Testis (tissue), 3 donors: ENCODE measurements around the gene CDK14. TPM values are rescaled to one million over a fixed set of nuclear protein-coding genes. Genes with fewer than 3 reads are reported as not detected.

Experiments
- DNase-seq: peaks from one replicate; pipeline ENCODE4 v3.0.0-alpha.2; 2019
- H3K27ac ChIP-seq, 2 donors: fragments of 200-600 bp; sonication (generic); one replicate each; pipeline ENCODE4 v1.5.1; 2019
- H3K27me3 ChIP-seq: fragments of 200-600 bp; sonication (generic); one replicate; pipeline ENCODE4 v1.5.1; 2019
- H3K36me3 ChIP-seq: fragments of 200-600 bp; sonication (generic); one replicate; pipeline ENCODE4 v1.5.1; 2017; ENCODE audit warnings: low read depth; ENCODE audit errors: missing control alignments
- H3K4me1 ChIP-seq: fragments of 200-600 bp; sonication (generic); one replicate; pipeline ENCODE4 v1.5.1; 2019
- H3K4me3 ChIP-seq, 2 donors: fragments of 200-600 bp; sonication (generic); one replicate each; pipeline ENCODE4 v1.5.1; 2017 to 2019
- H3K9me3 ChIP-seq: fragments of 200-600 bp; sonication (generic); one replicate; pipeline ENCODE4 v1.5.1; 2017
- CTCF ChIP-seq, 3 experiments: fragments of 450-650 bp in 2 of 3; fragments of 200-600 bp in 1 of 3; sonication (generic) in 1 of 3; IDR thresholded peaks; one replicate each; pipeline ENCODE4 v1.5.1; 2016 to 2019; ENCODE audit warnings: antibody characterized with exemption in 3 of 3, mild to moderate bottlenecking in 2 of 3, moderate library complexity in 1 of 3
- POLR2A ChIP-seq: fragments of 450-650 bp; IDR thresholded peaks from one replicate; pipeline ENCODE4 v1.6.1; 2017; ENCODE audit warnings: antibody characterized with exemption, mild to moderate bottlenecking, moderate library complexity
- WGBS, 2 donors: methylation state at CpG; one replicate each; pipeline ENCODE4 v1.1.5; 2018; 5-methylcytosine and 5-hydroxymethylcytosine counted together
- intact Hi-C: fragments of 100-400 bp; cut with DNase I; formaldehyde crosslinking; loops from one replicate; pipeline ENCODE4 v1.15.1; 2023; ENCODE audit warnings: low total_unique reads
- polyA plus RNA-seq: library from polyadenylated mRNA; stranded (reverse); fragments of 350-450 nt; fragmentation: Illumina TruSeq; extraction: RNeasy Lipid Tissue Mini Kit (QIAGEN cat#74804); gene quantifications from one replicate; pipeline ENCODE4 v1.2.3, GENCODE V29; 2014; ENCODE audit warnings: low read depth, low replicate concordance; ENCODE audit not compliant: insufficient read depth
- total RNA-seq, 2 donors: library from RNA; depleted of rRNA; stranded (reverse); fragments of >200 nt; gene quantifications; one replicate each; pipeline ENCODE4 v1.2.3, GENCODE V29; 2016

CDK14 gene
- total and polyA plus RNA-seq, 3 donors from 2014 or later: 18.9 to 22.7 (median 19.5) TPM

GRCh38 chr7:90897961-90898469 is 301.9 kb downstream of the CDK14 start:
- no peaks in the 10 kb centered on the region for H3K27me3 ChIP-seq
- H3K27ac ChIP-seq: no peak overlapping the region
- no peaks in the 10 kb centered on the region for H3K4me1 ChIP-seq
- H3K36me3 ChIP-seq: no peaks in the 10 kb centered on the region
- H3K9me3 ChIP-seq: no peaks in the 10 kb centered on the region
- no peak for DNase-seq
- TF ChIP-seq CTCF (IDR thresholded peaks at IDR 0.05) (no peak), POLR2A (no peak)
- intact Hi-C loops: no loop called here
- no peak overlapping the region for H3K4me3 ChIP-seq

- no peaks in the 10 kb centered on the region for H3K4me1 ChIP-seq
- H3K4me3 ChIP-seq: no peak overlapping the region
- H3K36me3 ChIP-seq: no peaks in the 10 kb centered on the region
- H3K9me3 ChIP-seq: no peaks in the 10 kb centered on the region
- no peak for DNase-seq
- no peaks in the 10 kb centered on the region for H3K27me3 ChIP-seq
- WGBS, 2 donors: 81 to 87% methylated on average over 4 of the region's 4 CpGs
- TF ChIP-seq POLR2A (no peak), CTCF (IDR thresholded peaks at IDR 0.05) (no peak)
- intact Hi-C loops: no loop called here
- no peak overlapping the region for H3K27ac ChIP-seq
Measured at GRCh38 chr7:90900628-90901356, 304.7 kb downstream of the CDK14 start.

GRCh38 chr7:90903841-90904240 is 307.7 kb downstream of the CDK14 start:
- no peaks in the 10 kb centered on the region for H3K36me3 ChIP-seq
- no peaks in the 10 kb centered on the region for H3K9me3 ChIP-seq
- WGBS, 2 donors: 85 to 96% methylated on average over 3 of the region's 3 CpGs
- DNase-seq: no peak
- H3K4me1 ChIP-seq: no peaks in the 10 kb centered on the region
- no peak for TF ChIP-seq POLR2A
- TF ChIP-seq CTCF (IDR thresholded peaks at IDR 0.05): no peak
- no peak overlapping the region for H3K4me3 ChIP-seq
- H3K27ac ChIP-seq: no peak overlapping the region
- intact Hi-C loops: no loop called here
- no peaks in the 10 kb centered on the region for H3K27me3 ChIP-seq

GRCh38 chr7:90910136-90910535 is 314.0 kb downstream of the CDK14 start:
- no peak for TF ChIP-seq POLR2A
- no peak for TF ChIP-seq CTCF (IDR thresholded peaks at IDR 0.05)

GRCh38 chr7:90916319-90916718 is 320.2 kb downstream of the CDK14 start:
- intact Hi-C loops: no loop called here
- no peak for DNase-seq
- Histone ChIP-seq H3K36me3 (no peaks in the 10 kb centered on the region), H3K27me3 (no peaks in the 10 kb centered on the region), H3K4me3 (no peak overlapping the region), H3K27ac (no peak overlapping the region), H3K4me1 (no peaks in the 10 kb centered on the region), H3K9me3 (no peaks in the 10 kb centered on the region)
- TF ChIP-seq CTCF (IDR thresholded peaks at IDR 0.05) (no peak), POLR2A (no peak)
- WGBS, 2 donors: 70 to 72% methylated on average over 4 of the region's 4 CpGs

More at GRCh38 chr7:90910136-90910535, 314.0 kb downstream of the CDK14 start:
- no peak for DNase-seq
- no peak overlapping the region for H3K27ac ChIP-seq
- WGBS, 2 donors: 90 to 95% methylated on average over 4 of the region's 4 CpGs
- intact Hi-C loops: no loop called here
- H3K4me3 ChIP-seq: no peak overlapping the region
- H3K4me1 ChIP-seq: no peaks in the 10 kb centered on the region
- no peaks in the 10 kb centered on the region for H3K9me3 ChIP-seq
- H3K27me3 ChIP-seq: no peaks in the 10 kb centered on the region
- H3K36me3 ChIP-seq: no peaks in the 10 kb centered on the region
